GM18507 (cell line): ENCODE results near the gene LRRFIP1.

Experiments used
- DNase-seq: peaks from one replicate; pipeline ENCODE4 v3.0.0; 2011; ENCODE audit warnings: low read depth; ENCODE audit not compliant: insufficient read length; ENCODE audit errors: extremely low spot score
- FAIRE-seq: peaks from 2 replicates; lab custom pipeline; 2011; peaks lifted over from hg19 to GRCh38; lab: Jason Lieb, UNC

Gene LRRFIP1

DNA sequence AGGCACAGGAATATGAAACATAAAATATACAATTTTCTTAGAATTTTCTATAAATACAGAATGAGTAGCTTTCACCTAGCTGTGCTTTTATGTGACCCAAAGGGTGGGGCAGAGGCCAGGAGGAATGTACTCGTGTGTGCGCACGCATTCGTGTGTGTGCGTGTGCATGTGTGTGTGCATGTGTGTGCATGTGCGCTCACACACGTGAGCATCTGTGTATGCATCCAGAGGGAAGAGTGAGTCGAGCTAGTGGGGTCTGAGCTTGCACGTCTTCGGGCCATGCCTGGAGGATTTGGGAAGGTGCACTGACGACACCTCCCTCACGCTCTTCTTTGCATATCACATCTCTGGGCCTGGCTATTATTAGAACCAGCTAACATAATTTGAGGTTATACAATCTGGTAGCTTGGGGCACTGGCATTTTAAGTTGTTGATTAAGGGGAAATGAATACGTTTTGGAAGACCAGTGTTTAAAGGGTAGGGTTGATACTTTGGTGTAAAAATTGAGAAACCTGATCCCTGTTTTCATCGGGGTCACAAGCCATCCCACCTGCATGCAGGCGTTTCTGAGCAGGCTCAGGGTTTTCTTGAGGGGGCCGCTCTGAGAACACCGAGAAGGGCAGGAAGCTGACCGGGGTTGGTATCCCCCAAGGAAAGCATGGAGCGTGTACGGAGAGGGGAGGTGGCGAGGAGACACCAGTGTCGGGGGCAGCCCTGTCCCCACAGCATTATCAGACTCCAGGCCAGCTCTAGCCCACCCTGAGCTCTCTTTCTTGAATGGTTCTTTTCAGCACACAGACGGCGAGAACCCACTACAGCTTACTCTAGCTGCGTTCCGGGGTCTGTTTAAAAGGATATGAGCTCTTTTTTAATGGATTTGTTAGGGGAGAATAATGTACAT lies 85.3 kb downstream of the LRRFIP1 start:
- DNase-seq = no peak
- FAIRE-seq = no peak

- no peak for DNase-seq
- FAIRE-seq = no peak
Measured at GRCh38 chr2:237714690-237715458, 87.5 kb downstream of the LRRFIP1 start.

- FAIRE-seq (no peak), DNase-seq (no peak)
Measured at GRCh38 chr2:237715459-237715947, 88.1 kb downstream of the LRRFIP1 start.

GRCh38 chr2:237716011-237716410 lies 88.6 kb downstream of the LRRFIP1 start:
- no peak for DNase-seq
- no peak for FAIRE-seq

GRCh38 chr2:237717366-237718276 lies 90.2 kb downstream of the LRRFIP1 start:
- no peak for FAIRE-seq

GRCh38 chr2:237718277-237718634 lies 90.9 kb downstream of the LRRFIP1 start:
- FAIRE-seq = no peak
- DNase-seq = no peak

More at GRCh38 chr2:237717366-237718276, 90.2 kb downstream of the LRRFIP1 start:
- DNase-seq = no peak

- DNase-seq (no peak), FAIRE-seq (no peak)
Measured at GRCh38 chr2:237720444-237720843, 93.1 kb downstream of the LRRFIP1 start.

DNA sequence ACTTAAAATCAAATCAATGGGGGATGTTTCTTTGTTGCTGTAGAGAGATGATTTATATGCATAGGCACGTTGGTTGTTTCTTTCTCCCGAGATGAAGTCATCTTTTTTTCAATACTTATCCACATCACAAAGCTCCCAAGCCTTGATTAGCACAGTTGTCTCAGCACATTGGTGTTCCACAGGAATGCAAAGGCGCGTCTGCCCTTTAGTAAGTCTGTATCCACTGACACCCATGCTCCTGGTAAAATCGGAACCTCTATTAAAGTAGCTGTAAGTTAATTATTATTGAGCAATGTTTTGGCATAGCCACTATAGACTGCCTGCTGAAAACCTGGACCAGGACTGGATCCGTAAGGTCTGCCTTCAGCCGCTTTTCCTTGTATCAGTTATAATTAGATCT lies 93.6 kb downstream of the LRRFIP1 start:
- FAIRE-seq = no peak
- no peak for DNase-seq

DNA sequence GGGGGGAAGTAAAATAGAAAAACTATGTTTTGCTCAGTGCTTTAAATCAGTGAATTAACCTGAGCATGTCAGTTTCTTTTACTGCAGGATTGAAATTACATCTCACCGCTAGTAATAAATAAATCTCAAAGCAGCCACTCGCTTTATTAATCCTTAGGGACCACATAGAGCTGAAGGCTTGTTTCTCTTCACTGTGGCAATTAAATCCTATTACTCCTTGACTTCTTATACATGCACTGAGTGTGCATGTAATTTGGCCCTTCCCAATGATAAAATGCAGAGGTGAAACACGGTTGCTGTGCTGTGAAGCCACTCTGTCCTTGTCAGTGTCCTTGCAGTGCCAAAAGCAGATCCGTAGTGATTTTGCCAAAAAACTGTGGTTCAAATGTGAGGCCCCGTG lies 94.1 kb downstream of the LRRFIP1 start:
- no peak for DNase-seq
- FAIRE-seq = no peak

- DNase-seq = no peak
- FAIRE-seq = no peak
Measured at GRCh38 chr2:237722616-237723015, 95.2 kb downstream of the LRRFIP1 start.

DNA sequence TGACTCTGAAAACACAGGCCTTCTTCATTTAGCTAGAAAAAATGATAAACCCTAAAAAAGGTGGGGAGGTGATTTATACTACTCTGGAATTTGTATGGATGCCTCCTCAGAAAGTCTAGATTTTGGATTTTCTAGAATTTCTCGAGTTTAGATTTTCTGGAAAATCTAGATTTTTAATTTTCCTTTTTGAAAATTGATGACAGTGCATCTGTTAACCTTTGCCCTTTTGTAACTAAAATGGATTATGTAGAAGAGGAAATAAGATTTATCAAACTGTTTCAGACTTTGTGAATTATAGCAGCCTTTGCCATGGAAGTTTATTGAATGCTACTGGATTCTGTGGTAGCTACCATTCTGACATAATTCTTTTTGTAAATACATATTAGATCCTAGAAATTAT lies 95.6 kb downstream of the LRRFIP1 start:
- DNase-seq (no peak), FAIRE-seq (no peak)

GRCh38 chr2:237723602-237724001 lies 96.2 kb downstream of the LRRFIP1 start:
- FAIRE-seq (peak; percentile 21), DNase-seq (no peak)

DNA sequence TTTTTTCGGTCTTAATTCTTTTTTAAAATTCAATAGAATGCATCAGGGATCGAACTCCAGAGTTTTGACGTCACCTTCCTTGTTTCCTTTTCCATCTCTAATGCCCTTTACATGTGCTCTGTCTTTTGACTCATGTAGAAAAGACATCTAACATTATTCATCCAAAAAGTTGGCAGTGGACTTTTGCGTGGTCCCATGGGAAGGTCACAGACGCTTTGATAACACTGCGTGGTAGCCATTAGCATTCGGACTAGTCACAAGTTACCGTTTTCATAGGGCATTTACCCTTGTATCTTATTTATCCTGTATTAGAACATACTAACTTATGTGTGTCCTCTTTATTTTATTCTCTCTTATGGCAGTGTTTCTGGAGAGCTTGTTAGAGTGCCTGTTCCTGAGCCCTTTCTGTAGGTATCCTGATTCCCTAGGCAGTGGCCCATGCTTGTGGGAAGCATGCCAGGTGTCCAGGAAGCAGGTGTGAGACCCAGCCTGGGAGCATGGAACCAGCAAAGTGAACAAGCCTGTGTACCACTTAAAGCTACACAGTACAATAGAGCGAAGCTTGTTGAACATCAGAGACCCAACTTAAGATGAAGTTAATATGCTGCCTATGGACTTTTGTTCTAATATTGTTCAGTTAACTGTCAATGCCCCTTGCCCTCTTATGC lies 97.6 kb downstream of the LRRFIP1 start:
- FAIRE-seq (no peak), DNase-seq (no peak)

DNA sequence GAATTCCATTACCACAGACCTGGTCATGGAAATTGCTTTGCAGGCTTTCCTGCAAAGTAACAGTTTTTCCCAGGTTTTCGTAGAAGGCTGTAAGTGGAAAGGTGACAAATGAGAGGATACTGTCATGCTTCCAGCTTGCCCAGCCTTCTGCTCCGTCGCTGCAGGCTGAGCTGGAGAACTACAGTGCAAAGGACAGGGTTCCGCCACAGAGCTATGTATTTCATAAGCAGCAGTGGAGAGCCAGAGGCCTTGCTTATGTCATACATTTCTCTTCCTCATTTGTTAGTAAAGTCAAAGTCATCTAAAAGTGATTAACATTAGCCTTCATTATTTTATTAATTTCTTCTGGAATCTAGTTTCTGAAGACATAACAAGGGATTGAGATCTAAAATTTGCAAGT lies 98.3 kb downstream of the LRRFIP1 start:
- no peak for DNase-seq
- FAIRE-seq = no peak

GRCh38 chr2:237726401-237726830 lies 99.0 kb downstream of the LRRFIP1 start:
- DNase-seq (no peak), FAIRE-seq (no peak)

DNA sequence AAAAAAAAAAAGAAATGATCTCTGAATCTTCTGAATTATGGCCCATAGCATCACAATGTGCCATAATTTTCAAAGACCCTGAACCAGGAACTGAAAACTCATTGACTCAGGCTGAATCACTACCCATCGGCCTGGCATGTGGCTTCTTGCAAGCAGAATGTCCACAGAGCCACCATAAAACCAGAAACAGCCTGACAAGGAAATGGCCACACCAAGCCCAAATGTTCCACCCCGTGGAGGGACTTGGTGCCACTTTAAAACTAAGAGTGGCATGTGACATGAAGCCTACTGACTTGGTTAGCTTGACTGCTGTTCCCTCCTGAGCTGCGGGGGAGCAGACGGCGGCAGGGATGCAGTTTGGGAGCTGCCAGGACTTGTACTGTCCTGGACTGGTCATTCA lies 100.0 kb downstream of the LRRFIP1 start:
- no peak for DNase-seq
- no peak for FAIRE-seq

GRCh38 chr2:237729681-237730475 lies 102.5 kb downstream of the LRRFIP1 start:
- FAIRE-seq = no peak
- DNase-seq = no peak

- DNase-seq (no peak), FAIRE-seq (no peak)
Measured at GRCh38 chr2:237731663-237732062, 104.3 kb downstream of the LRRFIP1 start.
